ENCODE measurements around the gene RPS21. TPM values are rescaled to one million over a fixed set of nuclear protein-coding genes. Genes with fewer than 3 reads are reported as not detected.

The RPS21 gene
- total RNA-seq, 1 donor from 2014 or later: 661 TPM

- peak overlapping the region; percentile 98 for H3K4me3 ChIP-seq
- no peaks in the 10 kb centered on the region for H3K36me3 ChIP-seq
- no peaks in the 10 kb centered on the region for H3K9me3 ChIP-seq (replicated peaks)
- TF ChIP-seq CTCF (IDR thresholded peaks at IDR 0.05; ENCODE audit: borderline replicate concordance): no peak
- H3K27me3 ChIP-seq (ENCODE audit: low read depth): no peaks in the 10 kb centered on the region
- intact Hi-C loops (cut with micrococcal nuclease): no loop called here
- no peak for DNase-seq
- H3K4me1 ChIP-seq: peaks cover 75% of the 10 kb centered on the region
- peak overlapping the region; percentile 97 for H3K27ac ChIP-seq (replicated peaks)
These were observed 18.4 kb upstream of the RPS21 start for GRCh38 chr20:62368392-62368975.

GRCh38 chr20:62368976-62369814, 17.7 kb upstream of the RPS21 start:
- no peaks in the 10 kb centered on the region for H3K27me3 ChIP-seq (ENCODE audit: low read depth)

DNA sequence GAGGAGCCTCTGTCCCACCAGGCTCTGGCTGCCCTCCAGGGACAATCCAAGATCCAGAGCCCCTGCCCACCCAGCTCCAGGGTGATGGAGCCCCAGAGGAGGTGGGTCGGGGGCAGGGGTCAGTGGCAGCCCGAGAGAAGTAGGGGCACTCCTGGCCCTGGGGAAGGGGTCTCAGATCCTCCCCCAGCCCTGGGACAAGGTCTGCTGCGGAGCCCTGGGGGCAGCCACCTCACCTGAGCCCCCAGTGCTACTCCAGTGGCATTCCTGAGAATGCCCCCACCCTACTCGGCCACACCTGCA, 17.1 kb upstream of the RPS21 start:
- Histone ChIP-seq H3K27ac (replicated peaks) (peak overlapping the region; percentile 97), H3K4me3 (no peak overlapping the region), H3K4me1 (peaks cover 67% of the 10 kb centered on the region), H3K9me3 (replicated peaks) (no peaks in the 10 kb centered on the region), H3K36me3 (no peaks in the 10 kb centered on the region), H3K27me3 (ENCODE audit: low read depth) (no peaks in the 10 kb centered on the region)
- no peak for TF ChIP-seq CTCF (IDR thresholded peaks at IDR 0.05; ENCODE audit: borderline replicate concordance)
- intact Hi-C loops (cut with micrococcal nuclease): no loop called here
- DNase-seq: no peak

More at GRCh38 chr20:62368976-62369814, 17.7 kb upstream of the RPS21 start:
- Histone ChIP-seq H3K9me3 (replicated peaks) (no peaks in the 10 kb centered on the region), H3K27ac (replicated peaks) (peak overlapping the region; percentile 97), H3K4me1 (peaks cover 68% of the 10 kb centered on the region), H3K36me3 (no peaks in the 10 kb centered on the region), H3K4me3 (peak overlapping the region; percentile 98)
- TF ChIP-seq CTCF (IDR thresholded peaks at IDR 0.05; ENCODE audit: borderline replicate concordance): peak; percentile 65
- intact Hi-C loops (cut with micrococcal nuclease): no loop called here
- no peak for DNase-seq

- Histone ChIP-seq H3K9me3 (replicated peaks) (no peaks in the 10 kb centered on the region), H3K36me3 (no peaks in the 10 kb centered on the region), H3K4me3 (no peak overlapping the region), H3K27ac (replicated peaks) (peak overlapping the region; percentile 97), H3K27me3 (ENCODE audit: low read depth) (no peaks in the 10 kb centered on the region), H3K4me1 (peaks cover 67% of the 10 kb centered on the region)
- no peak for DNase-seq
- no peak for TF ChIP-seq CTCF (IDR thresholded peaks at IDR 0.05; ENCODE audit: borderline replicate concordance)
- intact Hi-C loops (cut with micrococcal nuclease): no loop called here
These were observed 16.6 kb upstream of the RPS21 start for GRCh38 chr20:62370115-62370806.

DNA sequence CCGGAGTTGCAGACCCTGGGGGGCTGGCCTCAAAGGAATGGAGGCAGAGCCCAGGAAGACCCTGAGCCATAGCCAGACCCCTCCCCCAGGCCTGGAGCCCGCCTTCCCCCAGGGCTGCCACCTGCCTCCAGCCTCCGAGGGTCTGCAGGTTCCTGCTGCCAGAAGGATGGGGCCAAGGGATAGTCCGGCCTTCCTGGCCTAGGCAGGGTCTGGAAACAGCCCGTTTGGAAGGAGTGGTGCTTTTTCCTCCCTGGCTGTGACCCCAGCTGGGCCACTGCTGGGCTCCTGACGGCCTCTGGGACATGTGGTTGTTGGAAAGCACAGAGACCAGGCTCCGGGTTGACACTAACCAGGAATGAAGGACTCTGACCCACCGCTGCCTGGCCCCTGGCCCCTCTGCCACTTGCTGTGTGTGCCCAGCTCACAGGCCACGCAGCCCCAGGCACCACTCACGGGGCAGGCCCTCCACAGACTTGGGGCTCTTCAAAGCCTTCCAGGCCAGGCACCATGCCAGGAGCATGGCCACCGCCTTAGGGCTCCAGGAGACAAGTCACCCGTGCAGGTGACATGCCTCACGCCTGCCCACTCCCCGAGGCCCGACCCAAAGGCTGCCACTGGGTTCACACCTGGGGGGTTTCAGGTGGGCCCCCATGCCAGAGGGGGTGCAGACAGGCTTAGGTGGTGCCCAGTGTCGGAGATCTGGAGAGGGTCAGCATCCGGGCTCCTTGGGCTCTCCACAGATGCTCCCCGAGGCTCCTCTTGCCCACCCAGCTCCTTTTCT, 15.9 kb upstream of the RPS21 start:
- Histone ChIP-seq H3K27me3 (ENCODE audit: low read depth) (no peaks in the 10 kb centered on the region), H3K9me3 (replicated peaks) (no peaks in the 10 kb centered on the region), H3K4me1 (peaks cover 67% of the 10 kb centered on the region), H3K36me3 (no peaks in the 10 kb centered on the region), H3K27ac (replicated peaks) (peak overlapping the region; percentile 97), H3K4me3 (no peak overlapping the region)
- intact Hi-C loops (cut with micrococcal nuclease): no loop called here
- TF ChIP-seq CTCF (IDR thresholded peaks at IDR 0.05; ENCODE audit: borderline replicate concordance): no peak
- no peak for DNase-seq
